Liver (tissue), 3 donors: Measurements from ENCODE around the gene GALNT14.
"Not testable (repeated sequence)": the region's sequence is repeated elsewhere in the genome, so short reads cannot be mapped to it uniquely, and the experiment has no call there.

Source experiments
- HNF4G ChIP-seq: IDR thresholded peaks from 2 replicates; pipeline ENCODE4 v1.6.1; 2016; ENCODE audit warnings: antibody characterized with exemption
- JUND ChIP-seq, 2 donors: IDR thresholded peaks; 2 replicates each; pipeline ENCODE4 v1.6.1; 2016; ENCODE audit warnings: antibody characterized with exemption in 2 of 2
- RAD21 ChIP-seq, 2 donors: IDR thresholded peaks; 2 replicates each; pipeline ENCODE4 v1.6.1; 2016; ENCODE audit warnings: antibody characterized with exemption in 2 of 2, mild to moderate bottlenecking in 2 of 2
- SP1 ChIP-seq: IDR thresholded peaks from 2 replicates; pipeline ENCODE4 v1.6.1; 2018; ENCODE audit warnings: antibody characterized with exemption, mild to moderate bottlenecking
- YY1 ChIP-seq: IDR thresholded peaks from 2 replicates; pipeline ENCODE4 v1.6.1; 2016; ENCODE audit warnings: antibody characterized with exemption, mild to moderate bottlenecking
- TF ChIP-seq, protein P1 (sequence below): fragments of 150-350 bp; IDR thresholded peaks from 2 replicates; pipeline ENCODE4 v1.5.1; 2017; ENCODE audit warnings: improper control_type of control experiment, low read depth, low read length; ENCODE audit not compliant: missing input control
- TF ChIP-seq, protein P2 (sequence below): IDR thresholded peaks from 2 replicates; pipeline ENCODE4 v1.6.1; 2016; ENCODE audit warnings: antibody characterized with exemption, mild to moderate bottlenecking
- TF ChIP-seq, protein P3 (sequence below): IDR thresholded peaks from 2 replicates; pipeline ENCODE4 v1.6.1; 2016; ENCODE audit warnings: antibody characterized with exemption
- donor health status: healthy.
- donor health status: healthy.

DNA sequence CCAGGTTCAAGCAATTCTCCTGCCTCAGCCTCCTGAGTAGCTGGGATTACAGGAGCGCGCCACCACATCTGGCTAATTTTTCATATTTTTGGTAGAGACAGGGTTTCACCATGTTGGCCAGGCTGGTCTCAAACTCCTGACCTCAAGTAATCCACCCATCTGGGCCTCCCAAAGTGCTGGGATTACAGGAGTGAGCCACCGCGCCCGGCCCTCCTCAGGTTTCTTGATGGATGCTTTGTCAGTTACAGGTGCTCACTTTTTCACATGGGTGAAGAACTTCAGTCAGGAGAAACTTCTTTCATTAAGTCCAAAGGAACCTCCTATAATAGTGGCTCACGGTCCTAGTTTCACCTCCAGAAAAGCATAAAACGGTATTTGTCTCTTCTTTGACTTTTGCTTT, 45.7 kb upstream of the GALNT14 start:
- TF ChIP-seq, protein P1, sequence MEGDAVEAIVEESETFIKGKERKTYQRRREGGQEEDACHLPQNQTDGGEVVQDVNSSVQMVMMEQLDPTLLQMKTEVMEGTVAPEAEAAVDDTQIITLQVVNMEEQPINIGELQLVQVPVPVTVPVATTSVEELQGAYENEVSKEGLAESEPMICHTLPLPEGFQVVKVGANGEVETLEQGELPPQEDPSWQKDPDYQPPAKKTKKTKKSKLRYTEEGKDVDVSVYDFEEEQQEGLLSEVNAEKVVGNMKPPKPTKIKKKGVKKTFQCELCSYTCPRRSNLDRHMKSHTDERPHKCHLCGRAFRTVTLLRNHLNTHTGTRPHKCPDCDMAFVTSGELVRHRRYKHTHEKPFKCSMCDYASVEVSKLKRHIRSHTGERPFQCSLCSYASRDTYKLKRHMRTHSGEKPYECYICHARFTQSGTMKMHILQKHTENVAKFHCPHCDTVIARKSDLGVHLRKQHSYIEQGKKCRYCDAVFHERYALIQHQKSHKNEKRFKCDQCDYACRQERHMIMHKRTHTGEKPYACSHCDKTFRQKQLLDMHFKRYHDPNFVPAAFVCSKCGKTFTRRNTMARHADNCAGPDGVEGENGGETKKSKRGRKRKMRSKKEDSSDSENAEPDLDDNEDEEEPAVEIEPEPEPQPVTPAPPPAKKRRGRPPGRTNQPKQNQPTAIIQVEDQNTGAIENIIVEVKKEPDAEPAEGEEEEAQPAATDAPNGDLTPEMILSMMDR = not testable (repeated sequence)
- TF ChIP-seq SP1; HNF4G; RAD21 (IDR thresholded peaks at IDR 0.05); JUND (IDR thresholded peaks at IDR 0.05); YY1: not testable (repeated sequence)
- TF ChIP-seq, protein P2, sequence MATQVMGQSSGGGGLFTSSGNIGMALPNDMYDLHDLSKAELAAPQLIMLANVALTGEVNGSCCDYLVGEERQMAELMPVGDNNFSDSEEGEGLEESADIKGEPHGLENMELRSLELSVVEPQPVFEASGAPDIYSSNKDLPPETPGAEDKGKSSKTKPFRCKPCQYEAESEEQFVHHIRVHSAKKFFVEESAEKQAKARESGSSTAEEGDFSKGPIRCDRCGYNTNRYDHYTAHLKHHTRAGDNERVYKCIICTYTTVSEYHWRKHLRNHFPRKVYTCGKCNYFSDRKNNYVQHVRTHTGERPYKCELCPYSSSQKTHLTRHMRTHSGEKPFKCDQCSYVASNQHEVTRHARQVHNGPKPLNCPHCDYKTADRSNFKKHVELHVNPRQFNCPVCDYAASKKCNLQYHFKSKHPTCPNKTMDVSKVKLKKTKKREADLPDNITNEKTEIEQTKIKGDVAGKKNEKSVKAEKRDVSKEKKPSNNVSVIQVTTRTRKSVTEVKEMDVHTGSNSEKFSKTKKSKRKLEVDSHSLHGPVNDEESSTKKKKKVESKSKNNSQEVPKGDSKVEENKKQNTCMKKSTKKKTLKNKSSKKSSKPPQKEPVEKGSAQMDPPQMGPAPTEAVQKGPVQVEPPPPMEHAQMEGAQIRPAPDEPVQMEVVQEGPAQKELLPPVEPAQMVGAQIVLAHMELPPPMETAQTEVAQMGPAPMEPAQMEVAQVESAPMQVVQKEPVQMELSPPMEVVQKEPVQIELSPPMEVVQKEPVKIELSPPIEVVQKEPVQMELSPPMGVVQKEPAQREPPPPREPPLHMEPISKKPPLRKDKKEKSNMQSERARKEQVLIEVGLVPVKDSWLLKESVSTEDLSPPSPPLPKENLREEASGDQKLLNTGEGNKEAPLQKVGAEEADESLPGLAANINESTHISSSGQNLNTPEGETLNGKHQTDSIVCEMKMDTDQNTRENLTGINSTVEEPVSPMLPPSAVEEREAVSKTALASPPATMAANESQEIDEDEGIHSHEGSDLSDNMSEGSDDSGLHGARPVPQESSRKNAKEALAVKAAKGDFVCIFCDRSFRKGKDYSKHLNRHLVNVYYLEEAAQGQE = not testable (repeated sequence)
- TF ChIP-seq, protein P3, sequence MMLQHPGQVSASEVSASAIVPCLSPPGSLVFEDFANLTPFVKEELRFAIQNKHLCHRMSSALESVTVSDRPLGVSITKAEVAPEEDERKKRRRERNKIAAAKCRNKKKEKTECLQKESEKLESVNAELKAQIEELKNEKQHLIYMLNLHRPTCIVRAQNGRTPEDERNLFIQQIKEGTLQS = not testable (repeated sequence)
